Activated CD4-positive, alpha-beta T cell treated with anti-CD3 and anti-CD28 coated beads, Interleukin-2, amount 10 ng/mL, durations not matched to agents 24 days and 14 days (primary cell): ENCODE measurements around the gene FNDC3B. TPM values are rescaled to one million over a fixed set of nuclear protein-coding genes. Genes with fewer than 3 reads are reported as not detected.
A peak's percentile ranks its signal among the peaks of the same experiment; 100 is the strongest.

Experiments
- DNase-seq: peaks from one replicate; pipeline ENCODE4 v3.0.0; 2022
- H3K27ac Mint-ChIP-seq: one replicate; pipeline ENCODE4 v1.8.0; 2022; ENCODE audit warnings: mild to moderate bottlenecking, mixed read lengths
- H3K27me3 Mint-ChIP-seq: one replicate; pipeline ENCODE4 v1.8.0; 2022; ENCODE audit warnings: mixed read lengths
- H3K36me3 Mint-ChIP-seq: one replicate; pipeline ENCODE4 v1.8.0; 2022; ENCODE audit warnings: low read depth, mild to moderate bottlenecking, mixed read lengths
- H3K4me1 Mint-ChIP-seq: one replicate; pipeline ENCODE4 v1.8.0; 2021; ENCODE audit warnings: mixed read lengths
- H3K4me3 Mint-ChIP-seq: one replicate; pipeline ENCODE4 v1.8.0; 2022; ENCODE audit warnings: mild to moderate bottlenecking, moderate library complexity, mixed read lengths
- H3K9me3 Mint-ChIP-seq: one replicate; pipeline ENCODE4 v1.8.0; 2021; ENCODE audit warnings: mixed read lengths
- intact Hi-C: fragments of 100-400 bp; cut with micrococcal nuclease; formaldehyde crosslinking; loops from one replicate; pipeline ENCODE4 v1.15.1; 2023
- total RNA-seq: library from RNA; stranded (reverse); gene quantifications from 2 replicates; pipeline ENCODE4 v1.2.3, GENCODE V29; 2022

Gene FNDC3B
- total RNA-seq, 1 donor from 2014 or later: 19.6 TPM

GRCh38 chr3:172333042-172333377 lies 293.6 kb downstream of the FNDC3B start:
- peaks cover 11% of the 10 kb centered on the region for H3K36me3 Mint-ChIP-seq
- intact Hi-C loops: loop anchor here (2.0 to 10.0 kb wide), 2 partner anchors 142 to 290 kb away; no protein-coding TSS in a partner anchor
- H3K4me1 Mint-ChIP-seq: peaks cover 6% of the 10 kb centered on the region
- no peak overlapping the region for H3K4me3 Mint-ChIP-seq
- no peak overlapping the region for H3K27ac Mint-ChIP-seq
- no peak for DNase-seq
- no peaks in the 10 kb centered on the region for H3K9me3 Mint-ChIP-seq
- H3K27me3 Mint-ChIP-seq: no peaks in the 10 kb centered on the region

- no peak overlapping the region for H3K4me3 Mint-ChIP-seq
- H3K27me3 Mint-ChIP-seq: no peaks in the 10 kb centered on the region
- H3K27ac Mint-ChIP-seq: peak overlapping the region; percentile 2
- intact Hi-C loops: loop anchor here (2.0 to 10.0 kb wide), 2 partner anchors 141 to 289 kb away; no protein-coding TSS in a partner anchor
- peaks cover 11% of the 10 kb centered on the region for H3K36me3 Mint-ChIP-seq
- no peaks in the 10 kb centered on the region for H3K9me3 Mint-ChIP-seq
- H3K4me1 Mint-ChIP-seq: peaks cover 6% of the 10 kb centered on the region
- no peak for DNase-seq
These were observed 294.5 kb downstream of the FNDC3B start for GRCh38 chr3:172333692-172334457.

- Mint-ChIP-seq H3K9me3 (no peaks in the 10 kb centered on the region), H3K4me3 (no peak overlapping the region), H3K36me3 (peaks cover 11% of the 10 kb centered on the region), H3K27ac (no peak overlapping the region), H3K4me1 (peaks cover 6% of the 10 kb centered on the region), H3K27me3 (no peaks in the 10 kb centered on the region)
- no peak for DNase-seq
- intact Hi-C loops: loop anchor here (10.0 kb wide), 1 partner anchor 140 kb away; no protein-coding TSS in a partner anchor
These were observed 295.4 kb downstream of the FNDC3B start for GRCh38 chr3:172334671-172335207.

- Mint-ChIP-seq H3K9me3 (no peaks in the 10 kb centered on the region), H3K27ac (no peak overlapping the region), H3K36me3 (peaks cover 6% of the 10 kb centered on the region), H3K27me3 (no peaks in the 10 kb centered on the region), H3K4me3 (no peak overlapping the region), H3K4me1 (no peaks in the 10 kb centered on the region)
- DNase-seq: no peak
- intact Hi-C loops: loop anchor here (10.0 kb wide), 1 partner anchor 135 kb away; no protein-coding TSS in a partner anchor
These were observed 300.5 kb downstream of the FNDC3B start for GRCh38 chr3:172339892-172340291.

GRCh38 chr3:172340583-172340982 lies 301.2 kb downstream of the FNDC3B start:
- Mint-ChIP-seq H3K9me3 (no peaks in the 10 kb centered on the region), H3K4me3 (no peak overlapping the region), H3K27ac (no peak overlapping the region), H3K27me3 (no peaks in the 10 kb centered on the region), H3K36me3 (peaks cover 6% of the 10 kb centered on the region), H3K4me1 (no peaks in the 10 kb centered on the region)
- no peak for DNase-seq
- intact Hi-C loops: no loop called here

GRCh38 chr3:172341482-172342059 lies 302.2 kb downstream of the FNDC3B start:
- no peaks in the 10 kb centered on the region for H3K9me3 Mint-ChIP-seq
- peak; percentile 82 for DNase-seq
- no peaks in the 10 kb centered on the region for H3K4me1 Mint-ChIP-seq
- no peaks in the 10 kb centered on the region for H3K27me3 Mint-ChIP-seq
- intact Hi-C loops: loop anchor here (1.0 kb wide), 2 partner anchors 306 to 695 kb away; no protein-coding TSS in a partner anchor
- H3K36me3 Mint-ChIP-seq: peaks cover 6% of the 10 kb centered on the region
- H3K4me3 Mint-ChIP-seq: no peak overlapping the region
- H3K27ac Mint-ChIP-seq: no peak overlapping the region

- Mint-ChIP-seq H3K4me1 (no peaks in the 10 kb centered on the region), H3K27ac (no peak overlapping the region), H3K36me3 (peaks cover 8% of the 10 kb centered on the region), H3K27me3 (no peaks in the 10 kb centered on the region), H3K9me3 (no peaks in the 10 kb centered on the region), H3K4me3 (no peak overlapping the region)
- intact Hi-C loops: no loop called here
- DNase-seq: no peak
These were observed 302.8 kb downstream of the FNDC3B start for GRCh38 chr3:172342097-172342659.

GRCh38 chr3:172343117-172343516 lies 303.7 kb downstream of the FNDC3B start:
- H3K36me3 Mint-ChIP-seq: peaks cover 11% of the 10 kb centered on the region
- H3K27me3 Mint-ChIP-seq: no peaks in the 10 kb centered on the region
- DNase-seq: no peak
- intact Hi-C loops: no loop called here
- H3K27ac Mint-ChIP-seq: no peak overlapping the region
- no peaks in the 10 kb centered on the region for H3K9me3 Mint-ChIP-seq
- peaks cover under 1% of the 10 kb centered on the region for H3K4me1 Mint-ChIP-seq
- no peak overlapping the region for H3K4me3 Mint-ChIP-seq

GRCh38 chr3:172343979-172344378 lies 304.6 kb downstream of the FNDC3B start:
- Mint-ChIP-seq H3K4me3 (no peak overlapping the region), H3K27me3 (no peaks in the 10 kb centered on the region), H3K36me3 (peaks cover 17% of the 10 kb centered on the region), H3K4me1 (peaks cover 4% of the 10 kb centered on the region), H3K27ac (no peak overlapping the region), H3K9me3 (no peaks in the 10 kb centered on the region)
- intact Hi-C loops: no loop called here
- no peak for DNase-seq

GRCh38 chr3:172346161-172346560 lies 306.8 kb downstream of the FNDC3B start:
- Mint-ChIP-seq H3K9me3 (no peaks in the 10 kb centered on the region), H3K4me3 (no peak overlapping the region), H3K27me3 (no peaks in the 10 kb centered on the region), H3K36me3 (peaks cover 17% of the 10 kb centered on the region), H3K27ac (no peak overlapping the region), H3K4me1 (peaks cover 5% of the 10 kb centered on the region)
- intact Hi-C loops: no loop called here
- DNase-seq: no peak

- no peak for DNase-seq
- H3K4me3 Mint-ChIP-seq: no peak overlapping the region
- H3K4me1 Mint-ChIP-seq: peaks cover 6% of the 10 kb centered on the region
- no peaks in the 10 kb centered on the region for H3K9me3 Mint-ChIP-seq
- no peak overlapping the region for H3K27ac Mint-ChIP-seq
- H3K27me3 Mint-ChIP-seq: no peaks in the 10 kb centered on the region
- peaks cover 14% of the 10 kb centered on the region for H3K36me3 Mint-ChIP-seq
- intact Hi-C loops: no loop called here
These were observed 308.7 kb downstream of the FNDC3B start for GRCh38 chr3:172347895-172348679.

GRCh38 chr3:172351895-172352466 lies 312.6 kb downstream of the FNDC3B start:
- no peak overlapping the region for H3K27ac Mint-ChIP-seq
- intact Hi-C loops: no loop called here
- peaks cover 16% of the 10 kb centered on the region for H3K36me3 Mint-ChIP-seq
- no peak for DNase-seq
- H3K27me3 Mint-ChIP-seq: no peaks in the 10 kb centered on the region
- peaks cover 6% of the 10 kb centered on the region for H3K4me1 Mint-ChIP-seq
- no peaks in the 10 kb centered on the region for H3K9me3 Mint-ChIP-seq
- no peak overlapping the region for H3K4me3 Mint-ChIP-seq

GRCh38 chr3:172352786-172353185 lies 313.4 kb downstream of the FNDC3B start:
- no peaks in the 10 kb centered on the region for H3K9me3 Mint-ChIP-seq
- H3K4me1 Mint-ChIP-seq: peaks cover 6% of the 10 kb centered on the region
- H3K27ac Mint-ChIP-seq: no peak overlapping the region
- DNase-seq: no peak
- intact Hi-C loops: no loop called here
- H3K4me3 Mint-ChIP-seq: no peak overlapping the region
- no peaks in the 10 kb centered on the region for H3K27me3 Mint-ChIP-seq
- H3K36me3 Mint-ChIP-seq: peaks cover 12% of the 10 kb centered on the region
